H7 (cell line): ENCODE data around the gene KCNIP4. TPM values are rescaled to one million over a fixed set of nuclear protein-coding genes. Genes with fewer than 3 reads are reported as not detected.
"Not testable (repeated sequence)": the region's sequence is repeated elsewhere in the genome, so short reads cannot be mapped to it uniquely, and the experiment has no call there.

Source experiments
- DNase-seq: peaks from one replicate; pipeline ENCODE4 v3.0.0; 2012
- H3K27me3 ChIP-seq: 2 replicates; pipeline ENCODE4 v1.6.0; 2011; ENCODE audit warnings: mild to moderate bottlenecking, low read length; ENCODE audit not compliant: control insufficient read depth, insufficient read depth
- H3K36me3 ChIP-seq: replicated peaks from 2 replicates; pipeline ENCODE4 v1.5.1; 2011; ENCODE audit warnings: low read length; ENCODE audit not compliant: control insufficient read depth, insufficient read depth
- H3K4me3 ChIP-seq: 2 replicates; pipeline ENCODE4 v1.5.1; 2011; ENCODE audit warnings: low read depth, mild to moderate bottlenecking, control low read depth, low read length, moderate library complexity; ENCODE audit not compliant: insufficient read depth
- total RNA-seq: library from RNA; depleted of rRNA; stranded (reverse); fragments of >200 nt; shearing (Covaris generic); gene quantifications from 2 replicates; pipeline ENCODE4 v1.2.3, GENCODE V29; 2014

The KCNIP4 gene
- total RNA-seq, 1 experiment from 2014 or later, result not detected

DNA sequence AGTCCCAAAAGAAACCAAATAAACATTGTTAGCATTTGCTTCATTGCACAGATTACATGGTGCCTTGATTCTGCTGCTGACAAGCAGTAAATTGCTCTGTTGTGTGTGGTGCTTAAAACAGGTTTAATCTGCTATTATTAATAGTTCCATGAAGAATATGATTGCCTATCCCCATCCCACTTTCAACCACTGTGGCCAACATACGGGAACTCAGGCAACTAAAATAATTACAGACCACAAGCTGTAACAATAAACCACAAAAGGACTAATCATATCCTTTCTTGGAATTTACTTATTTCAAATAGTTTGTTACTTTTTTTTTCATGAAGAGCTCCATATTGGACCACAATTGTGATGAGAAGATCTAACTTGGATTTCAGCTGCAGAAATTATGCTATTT is 1116.8 kb downstream of the KCNIP4 start:
- no peak for DNase-seq
- H3K4me3 ChIP-seq, result no peak overlapping the region
- H3K36me3 ChIP-seq, result no peaks in the 10 kb centered on the region
- H3K27me3 ChIP-seq, result no peaks in the 10 kb centered on the region

DNA sequence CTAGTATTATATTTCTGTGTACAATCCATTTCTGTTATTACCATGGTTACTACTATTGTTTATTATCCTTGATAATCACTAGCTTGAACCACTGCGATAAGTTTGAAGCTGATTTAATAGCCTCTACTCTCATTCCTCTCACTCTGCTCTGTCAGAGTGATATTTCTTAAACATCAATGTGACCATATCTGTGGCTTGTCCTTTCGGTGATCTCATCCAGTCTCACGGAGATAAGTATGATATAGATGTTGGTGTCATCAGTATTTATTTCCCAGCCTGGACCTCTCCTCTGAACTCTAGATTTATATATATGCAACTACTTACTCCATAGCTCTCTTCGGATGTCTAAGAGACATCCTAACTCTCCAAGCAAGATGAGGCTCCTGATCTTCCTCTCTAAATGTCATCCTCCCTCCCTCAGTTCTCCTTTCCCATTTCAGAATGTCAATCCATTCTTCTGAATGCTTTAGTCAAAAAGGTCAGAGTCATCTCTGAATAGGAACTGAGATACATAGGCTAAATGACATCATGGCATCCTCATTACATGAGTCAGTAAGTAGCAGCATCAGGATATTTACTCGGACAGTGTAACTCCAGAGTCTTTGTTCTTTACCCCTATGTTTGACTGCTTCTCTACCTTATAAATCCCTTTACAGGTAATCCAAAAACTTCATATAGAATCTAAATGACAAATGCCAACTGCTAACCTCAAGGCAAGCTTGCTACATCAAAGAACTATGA is 1118.8 kb downstream of the KCNIP4 start:
- no peak overlapping the region for H3K4me3 ChIP-seq
- no peak for DNase-seq
- no peaks in the 10 kb centered on the region for H3K36me3 ChIP-seq
- no peaks in the 10 kb centered on the region for H3K27me3 ChIP-seq

- H3K27me3 ChIP-seq, result no peaks in the 10 kb centered on the region
- DNase-seq, result no peak
- no peak overlapping the region for H3K4me3 ChIP-seq
- no peaks in the 10 kb centered on the region for H3K36me3 ChIP-seq
These were observed 1123.1 kb downstream of the KCNIP4 start for GRCh38 chr4:20825505-20825904.

DNA sequence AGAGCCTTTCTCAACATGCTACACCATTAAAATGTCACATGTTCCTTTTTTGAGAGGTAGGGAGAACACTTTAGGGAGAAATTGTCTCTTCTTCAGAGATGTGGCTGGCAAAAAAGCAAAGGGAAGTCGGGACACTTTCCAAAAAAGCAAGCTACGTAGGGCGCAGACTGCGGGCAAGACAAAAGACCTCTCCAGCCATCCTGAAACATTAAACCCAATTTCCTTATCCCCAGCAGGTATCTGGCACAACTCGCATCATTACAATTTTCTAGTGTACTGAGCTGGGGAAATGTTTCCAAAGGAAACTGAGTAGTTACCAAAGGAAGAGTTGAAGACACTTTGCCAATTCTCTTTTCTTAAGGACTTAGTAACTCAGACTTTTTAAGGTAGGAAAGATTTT is 1132.3 kb downstream of the KCNIP4 start:
- Histone ChIP-seq H3K27me3 (no peaks in the 10 kb centered on the region), H3K36me3 (no peaks in the 10 kb centered on the region), H3K4me3 (no peak overlapping the region)
- DNase-seq, result no peak

DNA sequence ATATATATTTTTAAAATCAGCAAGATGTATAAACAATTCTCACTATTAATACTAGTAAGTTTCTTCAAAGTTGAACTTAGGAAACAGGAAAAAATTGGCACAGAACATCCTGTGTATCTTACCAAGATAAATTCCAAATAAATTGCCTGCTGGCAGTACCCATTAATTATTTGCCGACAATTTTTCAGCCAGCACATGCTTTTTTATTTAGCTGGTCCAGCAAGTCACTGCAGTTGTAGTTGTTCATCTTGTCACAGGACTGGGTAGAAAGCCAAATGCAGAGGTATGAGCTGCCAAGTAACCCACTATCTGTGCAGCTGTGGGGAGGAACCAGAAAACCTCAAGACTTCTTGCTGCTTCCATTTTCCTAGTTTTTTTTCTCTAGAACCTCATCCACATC is 1134.9 kb downstream of the KCNIP4 start:
- no peak for DNase-seq
- no peak overlapping the region for H3K4me3 ChIP-seq
- H3K27me3 ChIP-seq, result no peaks in the 10 kb centered on the region
- H3K36me3 ChIP-seq, result no peaks in the 10 kb centered on the region

GRCh38 chr4:20809812-20810211 is 1138.8 kb downstream of the KCNIP4 start:
- no peak overlapping the region for H3K4me3 ChIP-seq
- H3K27me3 ChIP-seq, result no peaks in the 10 kb centered on the region
- H3K36me3 ChIP-seq, result no peaks in the 10 kb centered on the region
- DNase-seq, result peak; percentile 4

- Histone ChIP-seq H3K4me3 (no peak overlapping the region), H3K36me3 (no peaks in the 10 kb centered on the region), H3K27me3 (no peaks in the 10 kb centered on the region)
- DNase-seq, result no peak
These were observed 1142.9 kb downstream of the KCNIP4 start for GRCh38 chr4:20805716-20806115.

DNA sequence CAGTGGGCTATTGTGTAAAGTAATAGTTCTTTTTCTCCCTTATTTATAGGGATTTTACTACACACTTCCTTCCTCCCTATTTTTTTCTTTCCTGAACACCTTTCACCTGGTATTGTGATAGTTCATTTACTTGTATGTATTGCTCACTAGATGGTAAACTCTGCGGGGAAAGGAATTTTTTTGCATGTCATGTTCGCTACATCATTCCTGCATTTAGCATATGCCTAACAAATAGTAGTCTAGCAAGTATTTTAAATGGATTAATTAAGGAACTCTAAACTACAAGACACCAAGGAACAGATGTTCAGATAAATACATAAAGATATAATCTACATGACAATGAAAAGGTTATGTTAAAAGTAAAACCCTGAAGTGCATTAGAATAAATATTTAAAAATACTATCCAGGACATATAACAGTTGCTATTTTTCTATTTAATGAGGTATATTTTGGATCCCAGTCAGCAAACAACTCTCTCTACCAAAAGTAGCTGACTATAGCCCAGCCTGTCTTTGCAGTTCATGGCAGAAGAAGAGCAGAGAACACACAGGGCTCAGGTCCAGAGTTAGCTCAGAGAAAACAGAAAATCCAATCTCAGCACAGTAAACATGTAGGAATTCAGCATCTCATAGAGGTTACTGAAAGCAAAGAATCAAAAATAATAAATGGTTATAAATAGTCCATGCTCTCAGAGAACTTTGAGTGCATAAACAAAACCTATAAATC is 1160.5 kb downstream of the KCNIP4 start:
- Histone ChIP-seq H3K4me3 (no peak overlapping the region), H3K36me3 (no peaks in the 10 kb centered on the region), H3K27me3 (no peaks in the 10 kb centered on the region)
- DNase-seq, result no peak

- not testable (repeated sequence) for H3K4me3 ChIP-seq, H3K36me3 ChIP-seq, DNase-seq, H3K27me3 ChIP-seq
These were observed 1165.4 kb downstream of the KCNIP4 start for GRCh38 chr4:20783134-20783533.

DNA sequence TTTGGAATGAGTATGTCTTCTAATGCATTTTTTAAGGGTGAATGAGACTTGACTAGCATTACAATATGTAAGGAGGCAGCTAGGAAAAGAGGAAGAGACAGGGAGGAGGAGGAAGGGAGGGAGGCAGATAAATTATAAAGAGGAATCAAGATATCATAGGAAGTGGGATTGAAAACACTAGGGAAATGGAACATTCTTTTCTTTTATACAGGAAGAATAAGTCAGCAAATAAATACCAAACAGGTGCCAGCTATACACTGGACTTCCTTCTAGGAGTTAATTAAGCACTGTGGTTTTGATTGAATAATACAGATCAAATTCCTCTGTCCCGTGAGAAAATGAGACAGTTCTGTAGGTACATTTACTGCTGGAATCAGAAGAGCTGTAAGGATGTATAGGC is 1169.7 kb downstream of the KCNIP4 start:
- Histone ChIP-seq H3K4me3 (no peak overlapping the region), H3K27me3 (no peaks in the 10 kb centered on the region), H3K36me3 (no peaks in the 10 kb centered on the region)
- DNase-seq, result no peak

DNA sequence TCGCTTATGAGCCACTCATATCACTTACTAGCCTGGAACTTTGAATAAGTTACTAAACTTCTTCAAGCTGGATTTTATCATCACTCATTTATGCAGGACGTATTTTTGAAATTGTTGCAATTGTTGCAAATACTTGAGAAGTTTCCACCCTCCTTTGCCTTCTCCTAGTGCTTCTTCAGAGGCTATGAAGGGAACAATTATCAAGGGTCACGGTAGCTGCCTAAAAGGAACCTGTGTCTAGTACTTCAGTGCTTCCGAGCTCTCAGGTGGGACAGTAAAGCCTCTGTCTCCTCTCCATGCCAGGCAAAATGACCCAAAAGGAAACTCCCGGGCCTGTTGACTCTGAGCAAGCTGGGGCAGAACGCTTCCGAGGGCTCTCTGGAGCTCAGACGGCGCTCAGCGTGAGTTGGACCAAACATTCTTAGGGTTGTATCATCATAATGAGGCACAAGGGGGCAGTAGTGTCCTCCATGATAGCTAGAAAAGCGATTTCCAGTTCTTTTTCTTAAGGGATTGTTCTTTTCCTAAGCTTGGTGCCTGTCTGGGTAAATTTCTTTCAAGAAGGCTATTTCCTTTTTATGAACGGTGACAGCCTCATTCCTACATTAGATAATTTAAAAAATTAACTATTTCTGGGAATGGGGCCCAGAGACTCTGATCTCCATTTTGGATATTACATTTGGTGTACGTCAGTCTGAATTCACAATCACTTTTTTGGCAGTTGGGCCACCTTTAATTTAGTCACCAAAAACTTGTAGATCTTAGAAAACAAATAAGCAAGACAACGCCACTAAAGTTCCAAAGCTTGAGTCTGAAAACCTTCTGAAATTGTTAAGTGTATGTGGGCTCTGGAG is 1175.2 kb downstream of the KCNIP4 start:
- DNase-seq, result peak; percentile 37
- Histone ChIP-seq H3K4me3 (no peak overlapping the region), H3K36me3 (no peaks in the 10 kb centered on the region), H3K27me3 (no peaks in the 10 kb centered on the region)

DNA sequence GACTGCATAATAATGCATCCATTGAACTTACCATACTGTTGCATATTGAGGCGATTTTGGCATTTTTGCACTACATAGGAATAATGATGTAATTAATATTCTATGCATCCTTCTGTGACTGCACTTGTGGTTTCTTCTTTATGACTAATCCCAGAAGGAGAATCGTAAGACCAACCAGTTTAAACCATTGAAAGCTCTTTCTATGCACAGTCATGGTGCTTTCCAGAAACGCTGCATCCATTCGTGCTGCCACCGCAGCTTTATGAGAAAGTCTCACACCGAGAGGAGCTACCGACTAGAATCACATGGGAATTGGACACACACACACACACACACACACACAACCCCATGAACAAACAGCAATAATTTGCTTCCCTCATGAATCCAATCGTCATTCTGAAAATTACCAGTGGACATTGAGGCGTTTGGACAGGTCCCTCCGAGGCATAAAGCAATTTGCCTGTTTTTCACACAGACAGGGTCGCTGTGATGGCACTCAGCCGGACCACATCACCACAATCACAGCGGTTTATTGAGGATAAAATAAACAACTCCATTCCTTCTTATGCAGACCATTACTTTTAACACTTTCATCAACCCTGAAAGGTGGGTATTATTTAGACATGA is 1184.1 kb downstream of the KCNIP4 start:
- Histone ChIP-seq H3K36me3 (no peaks in the 10 kb centered on the region), H3K27me3 (no peaks in the 10 kb centered on the region), H3K4me3 (no peak overlapping the region)
- DNase-seq, result no peak

DNA sequence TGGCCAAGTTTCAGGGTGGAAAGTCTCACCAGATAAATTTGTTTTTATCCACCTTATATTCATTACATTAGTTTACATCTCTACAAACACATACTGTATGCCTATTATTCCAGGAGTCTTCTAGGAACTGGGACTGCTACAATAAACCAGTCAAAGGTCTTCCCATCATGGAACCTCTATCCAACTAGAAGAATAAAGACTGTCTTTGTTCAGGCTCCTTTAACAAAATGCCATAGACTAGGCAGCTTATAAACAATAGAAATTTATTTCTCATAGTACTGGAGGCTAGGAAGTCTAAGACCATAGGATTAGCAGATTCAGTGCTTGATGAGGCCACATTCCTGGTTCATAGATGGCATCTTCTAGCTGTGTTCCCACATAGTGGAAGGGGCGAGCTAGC is 1186.7 kb downstream of the KCNIP4 start:
- Histone ChIP-seq H3K27me3 (no peaks in the 10 kb centered on the region), H3K4me3 (no peak overlapping the region), H3K36me3 (no peaks in the 10 kb centered on the region)
- no peak for DNase-seq

GRCh38 chr4:20761382-20761781 is 1187.2 kb downstream of the KCNIP4 start:
- Histone ChIP-seq H3K4me3 (no peak overlapping the region), H3K27me3 (no peaks in the 10 kb centered on the region), H3K36me3 (no peaks in the 10 kb centered on the region)
- DNase-seq, result peak; percentile 1
